Spleen (tissue), 11 donors: Measurements from ENCODE around the gene ZFC3H1. TPM values are rescaled to one million over a fixed set of nuclear protein-coding genes. Genes with fewer than 3 reads are reported as not detected.
"Not testable (repeated sequence)": the region's sequence is repeated elsewhere in the genome, so short reads cannot be mapped to it uniquely, and the experiment has no call there.

ENCODE experiments used
- DNase-seq: peaks from one replicate; pipeline ENCODE4 v3.0.0-alpha.2; 2020
- H3K27ac ChIP-seq, 8 donors: fragments of 200-600 bp; sonication (generic) in 7 of 8; 1 replicate in 4 of 8; 2 replicates in 4 of 8; pipeline versions ENCODE4 v1.5.0 to v1.8.0; 2016 to 2021; ENCODE audit warnings: inconsistent platforms in 4 of 8, mild to moderate bottlenecking in 4 of 8, moderate library complexity in 1 of 8
- H3K27me3 ChIP-seq, 7 donors: fragments of 200-600 bp; sonication (generic) in 6 of 7; replicated peaks in 1 of 7; 1 replicate in 4 of 7; 2 replicates in 3 of 7; pipeline versions ENCODE4 v1.5.0 to v1.8.0; 2016 to 2021; ENCODE audit warnings: inconsistent platforms in 3 of 7, mild to moderate bottlenecking in 1 of 7
- H3K36me3 ChIP-seq, 6 donors: fragments of 200-600 bp; sonication (generic) in 5 of 6; 1 replicate in 4 of 6; 2 replicates in 2 of 6; pipeline versions ENCODE4 v1.5.0 to v1.8.0; 2016 to 2021; ENCODE audit warnings: inconsistent platforms in 2 of 6
- H3K4me1 ChIP-seq, 6 donors: fragments of 200-600 bp; sonication (generic) in 5 of 6; 1 replicate in 3 of 6; 2 replicates in 3 of 6; pipeline versions ENCODE4 v1.5.0 to v1.8.0; 2016 to 2021; ENCODE audit warnings: inconsistent platforms in 3 of 6
- H3K4me3 ChIP-seq, 8 donors: fragments of 200-600 bp; sonication (generic) in 7 of 8; 1 replicate in 4 of 8; 2 replicates in 4 of 8; pipeline versions ENCODE4 v1.5.0 to v1.8.0; 2016 to 2021; ENCODE audit warnings: inconsistent platforms in 4 of 8, mild to moderate bottlenecking in 4 of 8, moderate library complexity in 2 of 8
- H3K9me3 ChIP-seq, 8 donors: fragments of 200-600 bp; sonication (generic) in 7 of 8; 1 replicate in 4 of 8; 2 replicates in 4 of 8; pipeline versions ENCODE4 v1.5.0 to v1.8.0; 2016 to 2021; ENCODE audit warnings: inconsistent platforms in 4 of 8
- POLR2A ChIP-seq, 3 donors: fragments of 450-650 bp; IDR thresholded peaks; one replicate each; pipeline ENCODE4 v1.5.1; 2017; ENCODE audit warnings: antibody characterized with exemption in 3 of 3, mild to moderate bottlenecking in 1 of 3
- POLR2AphosphoS5 ChIP-seq, 3 donors: sonication (generic); formaldehyde crosslinking; IDR thresholded peaks; one replicate each; pipeline ENCODE4 v1.5.1; 2017; ENCODE audit warnings: antibody characterized with exemption in 3 of 3
- WGBS, 5 donors: extraction: QIAGEN DNeasy Blood & Tissue Kit in 3 of 5; methylation state at CpG; one replicate each; pipeline versions ENCODE4 v1.1.5 to v1.1.7; 2013 to 2018; 5-methylcytosine and 5-hydroxymethylcytosine counted together
- intact Hi-C: fragments of 100-400 bp; cut with DNase I; formaldehyde crosslinking; loops from one replicate; pipeline ENCODE4 v1.15.0; 2023; ENCODE audit warnings: low total_unique reads
- polyA plus RNA-seq, 3 donors: library from polyadenylated mRNA; stranded (reverse); fragments of 200-250 nt; gene quantifications; one replicate each; pipeline ENCODE4 v1.2.1, GENCODE V29; 2013
- total RNA-seq, 7 donors: library from RNA; depleted of rRNA in 3 of 7; stranded (reverse); fragments of >200 nt in 3 of 7; fragmentation: NEBNext Ultra II Directional in 4 of 7; extraction: Animal tissue kit (Norgen Biotek cat#: 25700) in 4 of 7; gene quantifications; one replicate each; pipeline versions ENCODE4 v1.1.0 to v1.2.1, GENCODE V29; 2016 to 2021
- TF ChIP-seq, protein P1 (sequence below), 11 experiments: fragments of 200-600 bp in 7 of 11; fragments of 450-650 bp in 4 of 11; sonication (generic) in 4 of 11; IDR thresholded peaks in 8 of 11; conservative IDR thresholded peaks in 3 of 11; 1 replicate in 7 of 11; 2 replicates in 4 of 11; pipeline versions ENCODE4 v1.4.0 to v1.8.0; 2016 to 2021; ENCODE audit warnings: antibody characterized with exemption in 11 of 11, inconsistent platforms in 4 of 11, mild to moderate bottlenecking in 1 of 11
- donor health status: healthy with polysubstance abuse.
- donor health status: DM: no; HTN: no; CAD: no; lungs with moderate emphysema.
- donor health status: DM: no; HTN: no; CAD: no.
- donor health status: Bipolar disorder and iron deficiency.
- donor health status: healthy.
- donor health status: DM: no; HTN: no; CAD: no.
- donor health status: DM: yes; HTN: yes; CAD: no.

The ZFC3H1 gene
- total and polyA plus RNA-seq, 10 donors: 21.4 to 139 (median 77.8) TPM

GRCh38 chr12:71688961-71689570 lies 25.4 kb upstream of the ZFC3H1 start:
- H3K9me3 ChIP-seq: no peaks in the 10 kb centered on the region
- DNase-seq: no peak
- peak overlapping the region in 4 of 8 donors; percentile 90 to 92 (median 91) for H3K27ac ChIP-seq
- H3K4me3 ChIP-seq: peak overlapping the region in 2 of 8 donors; percentile 54 to 74
- no peaks in the 10 kb centered on the region for H3K27me3 ChIP-seq
- peaks cover 0 to 12% (median 0%) of the 10 kb centered on the region in 6 donors for H3K36me3 ChIP-seq
- intact Hi-C loops: loop anchor here (10.0 kb wide), 1 partner anchor 66 kb away; the partner anchor contains the start of gene RAB21
- peaks cover 10 to 93% (median 58%) of the 10 kb centered on the region in 6 donors for H3K4me1 ChIP-seq
- TF ChIP-seq, protein P1, sequence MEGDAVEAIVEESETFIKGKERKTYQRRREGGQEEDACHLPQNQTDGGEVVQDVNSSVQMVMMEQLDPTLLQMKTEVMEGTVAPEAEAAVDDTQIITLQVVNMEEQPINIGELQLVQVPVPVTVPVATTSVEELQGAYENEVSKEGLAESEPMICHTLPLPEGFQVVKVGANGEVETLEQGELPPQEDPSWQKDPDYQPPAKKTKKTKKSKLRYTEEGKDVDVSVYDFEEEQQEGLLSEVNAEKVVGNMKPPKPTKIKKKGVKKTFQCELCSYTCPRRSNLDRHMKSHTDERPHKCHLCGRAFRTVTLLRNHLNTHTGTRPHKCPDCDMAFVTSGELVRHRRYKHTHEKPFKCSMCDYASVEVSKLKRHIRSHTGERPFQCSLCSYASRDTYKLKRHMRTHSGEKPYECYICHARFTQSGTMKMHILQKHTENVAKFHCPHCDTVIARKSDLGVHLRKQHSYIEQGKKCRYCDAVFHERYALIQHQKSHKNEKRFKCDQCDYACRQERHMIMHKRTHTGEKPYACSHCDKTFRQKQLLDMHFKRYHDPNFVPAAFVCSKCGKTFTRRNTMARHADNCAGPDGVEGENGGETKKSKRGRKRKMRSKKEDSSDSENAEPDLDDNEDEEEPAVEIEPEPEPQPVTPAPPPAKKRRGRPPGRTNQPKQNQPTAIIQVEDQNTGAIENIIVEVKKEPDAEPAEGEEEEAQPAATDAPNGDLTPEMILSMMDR (IDR thresholded peaks at IDR 0.05 in 8 of 11, conservative IDR thresholded peaks at IDR 0.05 in 3 of 11): no peak
- TF ChIP-seq POLR2A (IDR thresholded peaks at IDR 0.05) (no peak), POLR2AphosphoS5 (IDR thresholded peaks at IDR 0.05) (no peak)
- 71 to 85% (median 84%) methylated on average over 5 of the region's 5 CpGs for WGBS, 5 donors

GRCh38 chr12:71687172-71687571 lies 23.5 kb upstream of the ZFC3H1 start:
- peak; percentile 70 for DNase-seq
- 76 to 88% (median 80%) methylated on average over 11 of the region's 11 CpGs for WGBS, 5 donors
- Histone ChIP-seq H3K4me1 (peaks cover 10 to 77% (median 49%) of the 10 kb centered on the region in 6 donors), H3K27ac (peak overlapping the region; percentile 75 to 96 (median 92)), H3K4me3 (peak overlapping the region; percentile 54 to 93 (median 69))
- not testable (repeated sequence) for H3K36me3 ChIP-seq, H3K27me3 ChIP-seq, H3K9me3 ChIP-seq
- intact Hi-C loops: loop anchor here (10.0 kb wide), 1 partner anchor 68 kb away; the partner anchor contains the start of gene RAB21

DNA sequence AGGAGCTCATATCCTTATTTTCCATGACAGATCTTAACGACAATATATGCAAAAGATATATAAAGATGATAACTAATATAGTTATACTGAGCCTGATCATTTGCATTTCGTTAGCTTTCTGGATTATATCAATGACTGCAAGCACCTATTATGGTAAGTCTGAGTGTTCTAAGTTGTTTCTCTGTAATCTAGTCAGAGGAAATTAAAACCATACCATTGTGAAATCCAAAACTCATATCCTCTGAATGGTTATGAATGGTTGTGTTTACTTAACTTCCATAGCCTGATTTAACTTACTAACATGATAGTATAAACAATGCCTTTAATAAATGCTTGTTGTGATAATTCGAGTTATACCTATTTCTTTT lies 23.0 kb upstream of the ZFC3H1 start:
- Histone ChIP-seq H3K27ac (peak overlapping the region; percentile 75 to 96 (median 92)), H3K4me3 (peak overlapping the region; percentile 54 to 93 (median 69)), H3K4me1 (peaks cover 10 to 72% (median 47%) of the 10 kb centered on the region in 6 donors), H3K9me3 (no peaks in the 10 kb centered on the region), H3K36me3 (peaks cover 0 to 8% (median 0%) of the 10 kb centered on the region in 6 donors), H3K27me3 (no peaks in the 10 kb centered on the region)
- intact Hi-C loops: loop anchor here (10.0 kb wide), 1 partner anchor 68 kb away; the partner anchor contains the start of gene RAB21
- WGBS, 5 donors: 10 to 18% (median 13%) methylated on average over 3 of the region's 3 CpGs
- TF ChIP-seq, protein P1 (IDR thresholded peaks at IDR 0.05 in 8 of 11, conservative IDR thresholded peaks at IDR 0.05 in 3 of 11): no peak
- TF ChIP-seq POLR2A (IDR thresholded peaks at IDR 0.05) (no peak), POLR2AphosphoS5 (IDR thresholded peaks at IDR 0.05) (no peak)
- no peak for DNase-seq

DNA sequence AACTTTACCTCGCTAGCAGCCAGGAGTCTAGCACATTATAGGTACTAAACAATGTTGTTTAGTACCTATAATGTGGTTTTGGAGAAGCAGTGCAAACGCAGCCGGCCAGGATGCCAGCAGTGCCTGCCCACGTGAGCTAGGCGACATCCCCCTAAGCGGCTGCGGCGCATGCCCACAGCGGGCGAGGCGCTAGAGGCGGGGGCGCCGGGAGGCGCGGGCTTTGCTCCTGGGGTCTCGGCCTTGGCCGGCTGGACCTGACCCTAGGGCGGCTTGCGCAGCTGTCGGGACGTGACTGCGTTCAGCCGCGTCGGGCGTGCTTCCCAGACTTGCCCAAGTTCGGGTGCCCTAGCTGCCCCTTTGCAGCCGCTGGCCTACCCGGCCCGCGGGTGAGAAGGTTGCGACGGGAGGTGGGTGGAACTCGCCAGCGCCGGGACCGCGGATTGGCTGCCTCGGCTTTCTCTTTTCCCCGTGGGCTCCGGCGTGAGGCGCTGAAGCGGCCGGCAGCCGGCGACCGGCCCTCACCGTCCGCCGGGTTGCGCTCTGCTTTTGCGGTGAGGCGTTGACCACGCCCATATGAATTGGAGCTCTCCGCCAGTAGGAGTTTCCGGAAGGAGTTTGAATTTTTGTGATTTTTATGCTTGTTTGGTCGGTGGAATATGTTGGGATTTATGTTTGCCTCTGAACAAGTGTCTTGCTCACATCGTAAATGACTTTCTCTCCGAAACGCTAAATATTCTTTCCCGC lies 22.4 kb upstream of the ZFC3H1 start, which contains the start of gene TMEM19:
Gene TMEM19 (plus strand): TSS at position 169 of the 744 bp plus-strand sequence. CDS start 599 bp downstream, outside the sequence.
- Histone ChIP-seq H3K27me3 (no peaks in the 10 kb centered on the region), H3K4me3 (peak within 1 kb of the TSS; percentile 54 to 93 (median 69)), H3K36me3 (peaks cover 0 to 8% (median 0%) of the 10 kb centered on the region in 6 donors), H3K9me3 (no peaks in the 10 kb centered on the region), H3K27ac (peak within 1 kb of the TSS; percentile 75 to 96 (median 92)), H3K4me1 (peaks cover 10 to 66% (median 47%) of the 10 kb centered on the region in 6 donors)
- intact Hi-C loops: loop anchor here (10.0 kb wide), 1 partner anchor 69 kb away; the partner anchor contains the start of gene RAB21
- peak; percentile 98 for DNase-seq
- peak; percentile 88 to 94 (median 93) for TF ChIP-seq POLR2AphosphoS5 (IDR thresholded peaks at IDR 0.05)
- TF ChIP-seq POLR2A (IDR thresholded peaks at IDR 0.05): peak in 1 of 3 donors; percentile 26
- TF ChIP-seq, protein P1 (IDR thresholded peaks at IDR 0.05 in 8 of 11, conservative IDR thresholded peaks at IDR 0.05 in 3 of 11): peak in 7 of 11 experiments; percentile 16 to 61 (median 46)
- 0 to 1% (median 0%) methylated on average over 29 to 63 of the region's 63 CpGs for WGBS, 5 donors
